SK-N-SH (cell line): ENCODE data around the gene ADAP1. TPM values are rescaled to one million over a fixed set of nuclear protein-coding genes. Genes with fewer than 3 reads are reported as not detected.

ENCODE experiments used
- CTCF ChIA-PET: fragments of 300-600, 350-600 bp; formaldehyde crosslinking; extraction: SDS; loops from one replicate; lab custom pipeline; 2021; lab: Yijun Ruan, JAX
- POLR2A ChIA-PET: fragments of 350-600 bp; sonication (Branson Sonifier 250); formaldehyde crosslinking; extraction: SDS; loops from one replicate; lab custom pipeline; 2020; ENCODE audit warnings: antibody characterized with exemption, inconsistent platforms; lab: Yijun Ruan, JAX
- DNase-seq: peaks from one replicate; pipeline ENCODE4 v3.0.0; 2012
- H2AFZ ChIP-seq: fragments of 200-600 bp; sonication (generic); 2 replicates; pipeline ENCODE4 v1.8.1; 2016; ENCODE audit warnings: antibody characterized with exemption, mild to moderate bottlenecking, low read depth
- H3F3A ChIP-seq: fragments of 200-600 bp; sonication (generic); replicated peaks from 2 replicates; pipeline ENCODE3; 2016; ENCODE audit warnings: antibody characterized with exemption, mild to moderate bottlenecking; ENCODE audit not compliant: insufficient read depth
- H3K27ac ChIP-seq, 2 experiments: fragments of 200-500 bp in 1 of 2; fragments of 200-600 bp in 1 of 2; sonication (Bioruptor generic) in 1 of 2; sonication (generic), shearing (Covaris generic) in 1 of 2; 2 replicates each; pipeline versions ENCODE4 v1.5.1 to v1.6.1; 2014 to 2016; ENCODE audit warnings: low read depth in 2 of 2, inconsistent platforms in 1 of 2, low read length in 1 of 2, mild to moderate bottlenecking in 1 of 2, mixed read lengths in 1 of 2
- H3K27me3 ChIP-seq: fragments of 200-600 bp; sonication (generic), shearing (Covaris generic); 2 replicates; pipeline ENCODE4 v1.6.1; 2016; ENCODE audit warnings: mixed run types; ENCODE audit not compliant: insufficient read depth
- H3K36me3 ChIP-seq, 2 experiments: fragments of 200-500 bp in 1 of 2; fragments of 200-600 bp in 1 of 2; sonication (Bioruptor generic) in 1 of 2; sonication (generic) in 1 of 2; replicated peaks in 1 of 2; 2 replicates each; pipeline versions ENCODE3 to v1.5.1; 2014 to 2016; ENCODE audit warnings: low read length in 1 of 2, mild to moderate bottlenecking in 1 of 2; ENCODE audit not compliant: insufficient read depth in 2 of 2, control insufficient read depth in 1 of 2
- H3K4me1 ChIP-seq, 2 experiments: fragments of 200-500 bp in 1 of 2; fragments of 200-600 bp in 1 of 2; sonication (Bioruptor generic) in 1 of 2; sonication (generic), shearing (Covaris generic) in 1 of 2; 2 replicates each; pipeline versions ENCODE4 v1.5.1 to v1.6.1; 2014 to 2016; ENCODE audit warnings: low read depth in 1 of 2, low read length in 1 of 2, mixed run types in 1 of 2; ENCODE audit not compliant: insufficient read depth in 2 of 2, control insufficient read depth in 1 of 2
- H3K4me2 ChIP-seq: fragments of 200-600 bp; sonication (generic), shearing (Covaris generic); 2 replicates; pipeline ENCODE4 v1.6.1; 2017; ENCODE audit warnings: mixed run types
- H3K4me3 ChIP-seq, 2 experiments: fragments of 200-500 bp in 1 of 2; fragments of 200-600 bp in 1 of 2; sonication (Bioruptor generic) in 1 of 2; sonication (generic), shearing (Covaris generic) in 1 of 2; 2 replicates each; pipeline versions ENCODE4 v1.5.1 to v1.8.1; 2014 to 2016; ENCODE audit warnings: low read depth in 2 of 2, inconsistent platforms in 1 of 2, low read length in 1 of 2, mild to moderate bottlenecking in 1 of 2, mixed read lengths in 1 of 2, moderate library complexity in 1 of 2
- H3K79me2 ChIP-seq: fragments of 200-600 bp; sonication (generic); 2 replicates; pipeline ENCODE4 v1.8.1; 2017; ENCODE audit warnings: mild to moderate bottlenecking; ENCODE audit not compliant: insufficient read depth
- H3K9ac ChIP-seq: fragments of 200-600 bp; sonication (generic); 2 replicates; pipeline ENCODE4 v1.6.1; 2017; ENCODE audit warnings: mixed run types
- H3K9me2 ChIP-seq: fragments of 200-600 bp; sonication (generic); 2 replicates; pipeline ENCODE4 v1.6.1; 2017; ENCODE audit warnings: mixed run types
- H3K9me3 ChIP-seq: fragments of 200-600 bp; sonication (generic); 2 replicates; pipeline ENCODE4 v1.6.1; 2017; ENCODE audit warnings: mixed run types, mild to moderate bottlenecking, moderate library complexity
- H4K20me1 ChIP-seq: fragments of 200-600 bp; sonication (generic); 2 replicates; pipeline ENCODE4 v1.6.1; 2017; ENCODE audit warnings: mild to moderate bottlenecking, mixed run types; ENCODE audit not compliant: insufficient read depth
- CHD2 ChIP-seq: fragments of 150-350 bp; IDR thresholded peaks from 2 replicates; pipeline ENCODE4 v1.6.1; 2018; ENCODE audit warnings: low read length; ENCODE audit not compliant: partially characterized antibody
- EP300 ChIP-seq, 2 experiments: IDR thresholded peaks; 2 replicates each; pipeline versions ENCODE4 v1.4.0 to v1.6.1; 2012; ENCODE audit warnings: borderline replicate concordance in 1 of 2, low read depth in 1 of 2, low read length in 1 of 2
- EZH2phosphoT487 ChIP-seq: fragments of 200-600 bp; sonication (generic); IDR thresholded peaks from 2 replicates; pipeline ENCODE4 v1.6.1; 2017; ENCODE audit warnings: low read depth, mixed run types, mild to moderate bottlenecking, antibody characterized with exemption, moderate library complexity, borderline replicate concordance
- FOSL2 ChIP-seq: IDR thresholded peaks from 2 replicates; pipeline ENCODE4 v1.4.0; 2012; ENCODE audit warnings: low read depth, mild to moderate bottlenecking, moderate library complexity, borderline replicate concordance
- FOXM1 ChIP-seq: IDR thresholded peaks from 2 replicates; pipeline ENCODE4 v1.4.0; 2012; ENCODE audit warnings: low read depth, mild to moderate bottlenecking
- GABPA ChIP-seq: IDR thresholded peaks from 2 replicates; pipeline ENCODE4 v1.4.0; 2012; ENCODE audit warnings: low read depth, mild to moderate bottlenecking
- JUND ChIP-seq: IDR thresholded peaks from 2 replicates; pipeline ENCODE4 v1.4.0; 2012
- MAX ChIP-seq: IDR thresholded peaks from 2 replicates; pipeline ENCODE4 v1.4.0; 2012; ENCODE audit warnings: low read depth
- NRF1 ChIP-seq: IDR thresholded peaks from 2 replicates; pipeline ENCODE4 v1.6.1; 2012; ENCODE audit warnings: low read depth, mild to moderate bottlenecking, low read length
- POLR2AphosphoS5 ChIP-seq: IDR thresholded peaks from 2 replicates; pipeline ENCODE4 v1.6.1; 2012; ENCODE audit warnings: low read depth, low read length
- REST ChIP-seq: IDR thresholded peaks from 2 replicates; pipeline ENCODE4 v1.6.1; 2012; ENCODE audit warnings: mild to moderate bottlenecking, low read depth, low read length, moderate library complexity
- SMC3 ChIP-seq: IDR thresholded peaks from 2 replicates; pipeline ENCODE4 v1.6.1; 2012; ENCODE audit warnings: low read depth, low read length, improper control_type of control experiment
- TAF1 ChIP-seq: IDR thresholded peaks from 2 replicates; pipeline ENCODE4 v1.6.1; 2012; ENCODE audit warnings: low read depth, mild to moderate bottlenecking, low read length, moderate library complexity, borderline replicate concordance
- TCF12 ChIP-seq: IDR thresholded peaks from 2 replicates; pipeline ENCODE4 v1.4.0; 2012
- ZBTB33 ChIP-seq: IDR thresholded peaks from 2 replicates; pipeline ENCODE4 v1.4.0; 2012; ENCODE audit warnings: low read depth, borderline replicate concordance
- WGBS: methylation state at CpG from one replicate; pipeline ENCODE4 v1.1.6; 2017; ENCODE audit warnings: low lambda C conversion rate; 5-methylcytosine and 5-hydroxymethylcytosine counted together
- polyA plus RNA-seq, 3 experiments: library from polyadenylated mRNA; depleted of rRNA; stranded (reverse); fragments of >200 nt; gene quantifications; 2 replicates each; pipeline ENCODE4 v1.2.3, GENCODE V29; 2012
- TF ChIP-seq, protein P1 (sequence below): fragments of 150-350 bp; IDR thresholded peaks from 2 replicates; pipeline ENCODE4 v1.6.1; 2017; ENCODE audit warnings: antibody characterized with exemption, low read length, low read depth, borderline replicate concordance
- TF ChIP-seq, protein P2 (sequence below): fragments of 200-600 bp; sonication (generic); IDR thresholded peaks from 2 replicates; pipeline ENCODE4 v1.6.1; 2017; ENCODE audit warnings: antibody characterized with exemption, mild to moderate bottlenecking, moderate library complexity

ADAP1 gene
- polyA plus RNA-seq, 1 of the 3 experiments (the other 2 are of a cell fraction) = 3.2 TPM

- Histone ChIP-seq H3K27me3 (no peaks in the 10 kb centered on the region), H3K9ac (no peak overlapping the region), H3K79me2 (peaks cover 15% of the 10 kb centered on the region), H3K9me2 (no peaks in the 10 kb centered on the region), H4K20me1 (peaks cover 13% of the 10 kb centered on the region; the same call in 1 of the 2 replicates), H2AFZ (no peak overlapping the region), H3K4me3 (no peak overlapping the region), H3K4me1 (peaks cover 0 to 6% of the 10 kb centered on the region in 2 experiments; a peak in 1 of 4 replicates), H3K4me2 (no peak overlapping the region), H3K9me3 (no peaks in the 10 kb centered on the region), H3F3A (peaks cover 5% of the 10 kb centered on the region), H3K36me3 (peaks cover 4 to 71% of the 10 kb centered on the region in 2 experiments), H3K27ac (no peak overlapping the region)
- ChIA-PET CTCF (no interaction called here), POLR2A (no interaction called here)
- 98% methylated on average over 48 of the region's 48 CpGs for WGBS
- no peak for DNase-seq
- TF ChIP-seq TAF1 (no peak), POLR2AphosphoS5 (no peak), EZH2phosphoT487 (no peak), FOXM1 (no peak), FOSL2 (no peak)
These were observed 61.6 kb downstream of the ADAP1 start for GRCh38 chr7:892648-893593.

- H3K79me2 ChIP-seq = peaks cover 26% of the 10 kb centered on the region
- no peaks in the 10 kb centered on the region for H3K4me1 ChIP-seq
- DNase-seq = no peak
- H3K4me2 ChIP-seq = no peak overlapping the region
- H4K20me1 ChIP-seq = peaks cover 24% of the 10 kb centered on the region
- H3K27me3 ChIP-seq = no peaks in the 10 kb centered on the region
- WGBS = 95% methylated on average over 20 of the region's 20 CpGs
- no peak overlapping the region for H3K27ac ChIP-seq
- no peaks in the 10 kb centered on the region for H3K9me3 ChIP-seq
- no peak overlapping the region for H3K4me3 ChIP-seq
- peaks cover 9 to 74% of the 10 kb centered on the region in 2 experiments for H3K36me3 ChIP-seq
- H3K9me2 ChIP-seq = no peaks in the 10 kb centered on the region
- H3F3A ChIP-seq = peaks cover 5% of the 10 kb centered on the region
- ChIA-PET CTCF (interaction anchor here (0.8 to 1.0 kb wide), 2 partner anchors 18 to 62 kb away, joined by 3 to 5 read pairs; no protein-coding TSS in a partner anchor), POLR2A (no interaction called here)
- H3K9ac ChIP-seq = no peak overlapping the region
- no peak overlapping the region for H2AFZ ChIP-seq
- TF ChIP-seq NRF1 (no peak), JUND (no peak), TCF12 (no peak), FOXM1 (no peak), MAX (no peak), CHD2 (no peak), GABPA (no peak), SMC3 (no peak), ZBTB33 (no peak), REST (no peak), EP300 (IDR thresholded peaks at IDR 0.05; ENCODE audit: borderline replicate concordance in 1 of 2, low read depth in 1 of 2, low read length in 1 of 2) (no peak), POLR2AphosphoS5 (no peak)
- TF ChIP-seq, protein P1, sequence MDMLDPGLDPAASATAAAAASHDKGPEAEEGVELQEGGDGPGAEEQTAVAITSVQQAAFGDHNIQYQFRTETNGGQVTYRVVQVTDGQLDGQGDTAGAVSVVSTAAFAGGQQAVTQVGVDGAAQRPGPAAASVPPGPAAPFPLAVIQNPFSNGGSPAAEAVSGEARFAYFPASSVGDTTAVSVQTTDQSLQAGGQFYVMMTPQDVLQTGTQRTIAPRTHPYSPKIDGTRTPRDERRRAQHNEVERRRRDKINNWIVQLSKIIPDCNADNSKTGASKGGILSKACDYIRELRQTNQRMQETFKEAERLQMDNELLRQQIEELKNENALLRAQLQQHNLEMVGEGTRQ = no peak
- TF ChIP-seq, protein P2, sequence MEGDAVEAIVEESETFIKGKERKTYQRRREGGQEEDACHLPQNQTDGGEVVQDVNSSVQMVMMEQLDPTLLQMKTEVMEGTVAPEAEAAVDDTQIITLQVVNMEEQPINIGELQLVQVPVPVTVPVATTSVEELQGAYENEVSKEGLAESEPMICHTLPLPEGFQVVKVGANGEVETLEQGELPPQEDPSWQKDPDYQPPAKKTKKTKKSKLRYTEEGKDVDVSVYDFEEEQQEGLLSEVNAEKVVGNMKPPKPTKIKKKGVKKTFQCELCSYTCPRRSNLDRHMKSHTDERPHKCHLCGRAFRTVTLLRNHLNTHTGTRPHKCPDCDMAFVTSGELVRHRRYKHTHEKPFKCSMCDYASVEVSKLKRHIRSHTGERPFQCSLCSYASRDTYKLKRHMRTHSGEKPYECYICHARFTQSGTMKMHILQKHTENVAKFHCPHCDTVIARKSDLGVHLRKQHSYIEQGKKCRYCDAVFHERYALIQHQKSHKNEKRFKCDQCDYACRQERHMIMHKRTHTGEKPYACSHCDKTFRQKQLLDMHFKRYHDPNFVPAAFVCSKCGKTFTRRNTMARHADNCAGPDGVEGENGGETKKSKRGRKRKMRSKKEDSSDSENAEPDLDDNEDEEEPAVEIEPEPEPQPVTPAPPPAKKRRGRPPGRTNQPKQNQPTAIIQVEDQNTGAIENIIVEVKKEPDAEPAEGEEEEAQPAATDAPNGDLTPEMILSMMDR = no peak
These were observed 62.7 kb downstream of the ADAP1 start for GRCh38 chr7:891805-892204.
